ENCODE results near the gene ZNF444.

ZNF444 gene

DNA sequence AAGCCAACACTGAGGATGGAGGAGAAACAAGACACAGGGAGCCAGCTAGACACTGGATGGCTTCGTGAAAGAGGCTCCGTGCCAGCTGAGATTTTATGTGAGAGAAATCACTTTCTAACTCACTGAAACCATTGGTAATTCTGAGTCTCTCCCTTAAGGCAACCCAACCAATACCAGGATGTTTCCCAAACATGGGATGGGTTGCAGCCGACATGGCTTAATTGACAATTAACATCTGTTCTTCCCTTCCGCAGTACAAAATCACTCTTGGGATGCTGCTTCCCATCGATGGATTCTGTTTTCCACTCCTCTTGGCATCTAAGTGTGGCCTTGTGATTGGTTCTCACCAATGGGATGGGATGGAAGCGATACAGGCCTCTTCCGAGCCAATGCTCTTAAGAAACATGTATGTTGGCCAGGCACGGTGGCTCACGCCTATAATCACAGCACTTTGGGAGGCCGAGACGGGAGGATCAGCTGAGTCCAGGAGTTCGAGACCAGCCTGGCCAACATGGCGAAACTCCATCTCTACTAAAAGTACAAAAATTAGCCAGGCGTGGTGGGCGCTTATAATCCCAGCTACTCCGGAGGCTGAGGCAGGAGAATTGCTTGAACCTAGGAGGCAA, 17.7 kb upstream of the ZNF444 start:
- no peak for DNase-seq

DNA sequence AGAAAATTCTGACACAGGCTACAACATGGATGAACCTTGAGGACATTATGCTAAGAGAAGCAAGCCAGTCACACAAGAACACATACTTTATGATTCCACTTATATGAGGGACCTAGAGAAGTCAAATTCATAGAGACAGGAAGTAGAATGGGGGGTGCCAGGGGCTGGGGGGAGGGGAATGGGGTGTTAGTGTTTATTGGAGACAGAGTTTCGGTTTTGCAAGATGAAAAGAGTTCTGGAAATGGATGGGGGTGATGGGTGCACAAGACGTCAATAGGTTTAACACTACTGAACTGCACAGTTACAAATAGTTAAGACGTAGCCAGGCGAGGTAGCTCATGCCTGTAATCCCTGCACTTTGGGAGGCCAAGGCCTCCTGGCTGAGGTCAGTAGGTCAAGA, 16.5 kb upstream of the ZNF444 start:
- no peak for DNase-seq

DNA sequence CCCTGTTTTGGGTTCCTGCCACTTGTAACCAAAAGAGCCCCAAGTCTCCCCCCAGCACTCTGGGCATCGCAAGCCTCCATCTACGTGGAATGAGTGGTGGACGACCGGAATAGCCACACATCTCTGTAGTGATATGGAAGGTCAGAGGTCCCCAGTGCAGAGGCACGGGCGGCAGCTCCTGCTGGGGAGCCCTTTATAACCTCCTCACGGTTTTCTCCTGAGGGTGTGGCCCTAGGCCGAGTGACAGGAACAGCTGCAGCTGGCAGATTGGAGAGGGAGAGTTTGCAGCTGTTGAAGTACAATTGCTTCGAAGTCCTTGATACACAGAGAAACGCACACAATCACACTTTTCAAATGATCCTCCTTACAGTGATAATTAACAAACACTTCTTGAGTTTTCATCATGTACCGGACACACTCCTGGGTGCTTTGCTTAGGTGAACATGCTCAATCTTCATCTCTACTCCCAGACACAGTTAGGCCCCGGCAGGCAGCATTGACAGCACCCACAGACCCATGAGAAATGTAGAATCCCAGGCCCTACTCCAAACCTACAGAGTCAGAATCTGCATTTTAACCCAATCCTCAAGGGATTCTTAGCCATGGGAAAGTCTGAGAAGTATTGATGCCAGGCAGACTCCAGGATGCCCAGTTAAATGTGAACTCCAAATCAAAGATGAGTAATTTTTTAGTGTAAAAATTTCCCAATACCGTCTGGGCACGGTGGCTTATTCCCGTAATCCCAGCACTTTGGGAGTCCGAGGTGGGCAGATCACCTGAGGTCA, 15.1 kb upstream of the ZNF444 start:
- DNase-seq, result no peak

DNA sequence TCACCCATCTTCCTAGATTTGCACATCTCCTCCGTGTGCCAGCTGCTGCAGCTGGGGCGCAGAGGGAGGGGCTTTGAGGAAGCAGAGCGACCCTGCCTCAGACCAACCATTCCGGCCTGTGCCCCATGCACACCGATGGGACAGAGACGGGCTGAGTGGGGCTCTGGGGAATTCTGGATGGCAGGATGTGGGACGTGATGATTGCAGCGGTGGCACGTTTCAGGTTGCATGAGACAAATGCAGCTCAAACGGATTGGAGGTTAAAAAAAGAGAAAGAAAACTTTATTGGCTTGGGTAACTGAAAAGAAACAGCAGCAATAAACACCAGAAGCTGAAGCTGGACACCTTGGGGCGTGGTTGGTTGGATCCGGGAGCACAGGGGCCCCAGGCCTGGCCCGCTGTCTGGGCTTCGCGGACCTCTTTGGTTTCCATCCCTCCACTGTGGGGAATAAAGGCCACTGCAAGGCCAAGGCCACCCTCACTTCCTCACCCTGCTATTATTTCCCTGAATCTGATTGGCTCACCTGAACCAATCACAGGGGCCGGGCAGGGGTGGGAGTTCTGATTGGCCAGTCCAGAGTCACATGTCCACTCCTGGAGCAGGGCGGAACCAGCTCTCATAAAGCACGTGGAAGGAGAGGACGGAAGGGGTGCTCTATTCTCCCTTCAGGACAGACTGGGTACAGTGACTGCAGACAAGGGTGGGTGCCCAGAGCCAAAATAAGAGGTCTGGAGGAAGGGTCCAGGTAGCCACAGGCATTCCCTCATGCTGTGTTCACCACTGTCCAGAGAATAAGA, 13.9 kb upstream of the ZNF444 start:
- DNase-seq, result no peak

DNA sequence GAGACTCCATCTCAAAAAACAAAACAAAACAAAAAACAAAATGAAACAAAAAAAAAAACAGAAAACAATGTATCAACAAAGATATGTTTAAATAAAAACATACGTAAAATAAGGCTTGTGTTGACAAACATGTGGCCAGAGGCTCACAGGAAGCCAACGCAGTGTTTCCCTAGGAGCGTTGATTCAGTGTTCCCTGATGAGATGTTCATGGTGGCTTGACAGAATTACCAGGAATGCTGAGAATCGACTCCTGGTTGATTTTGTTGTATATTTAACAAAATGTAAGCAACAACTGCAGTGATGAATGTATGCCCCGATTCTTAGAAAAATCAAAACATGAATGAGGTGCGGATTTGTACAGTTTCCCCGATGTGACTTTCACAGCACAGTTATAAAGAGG, 11.1 kb upstream of the ZNF444 start:
- no peak for DNase-seq

DNA sequence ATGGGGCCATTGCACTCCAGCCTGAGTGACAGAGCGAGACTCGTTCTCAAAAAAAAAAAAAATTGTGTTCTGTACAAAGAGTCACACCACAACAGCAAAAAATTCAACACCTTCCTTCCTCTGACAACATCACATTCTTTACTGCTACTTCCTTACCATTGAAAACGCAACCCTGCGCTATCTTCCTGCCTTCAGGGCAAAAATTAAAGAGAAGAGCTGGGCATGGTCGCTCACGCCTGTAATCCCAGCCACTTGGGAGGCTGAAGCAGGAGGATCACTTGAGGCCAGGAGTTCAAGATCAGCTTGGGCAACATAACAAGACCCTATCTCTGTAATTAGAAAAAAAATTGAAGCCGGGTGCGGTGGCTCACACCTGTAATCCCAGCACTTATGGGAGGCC, 9.4 kb upstream of the ZNF444 start:
- DNase-seq, result no peak

DNA sequence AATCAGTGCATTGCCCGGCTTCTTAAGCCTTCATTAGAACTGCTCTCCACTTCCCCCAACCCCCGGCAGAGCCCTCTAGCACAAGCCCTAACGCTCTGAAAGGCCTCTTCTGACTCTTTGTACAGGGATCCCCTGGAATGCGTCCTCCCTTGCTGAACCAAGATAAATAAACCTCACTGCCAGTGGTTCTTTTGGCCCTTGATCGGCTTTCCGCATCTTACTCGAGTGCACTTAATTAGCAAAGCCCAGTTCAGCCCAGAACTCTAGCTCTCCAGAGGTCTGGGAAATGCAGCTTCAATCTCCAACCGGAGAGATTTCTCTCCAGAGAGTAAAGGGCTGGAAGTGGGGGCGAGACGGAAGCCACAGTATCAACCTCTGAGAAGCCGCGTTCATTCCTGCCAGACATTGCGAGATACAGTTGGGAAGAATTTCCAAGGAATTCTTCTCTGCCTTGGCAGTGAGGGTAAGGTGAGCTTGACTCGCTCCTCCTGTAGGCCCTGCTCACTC, 8.7 kb upstream of the ZNF444 start:
- no peak for DNase-seq

DNA sequence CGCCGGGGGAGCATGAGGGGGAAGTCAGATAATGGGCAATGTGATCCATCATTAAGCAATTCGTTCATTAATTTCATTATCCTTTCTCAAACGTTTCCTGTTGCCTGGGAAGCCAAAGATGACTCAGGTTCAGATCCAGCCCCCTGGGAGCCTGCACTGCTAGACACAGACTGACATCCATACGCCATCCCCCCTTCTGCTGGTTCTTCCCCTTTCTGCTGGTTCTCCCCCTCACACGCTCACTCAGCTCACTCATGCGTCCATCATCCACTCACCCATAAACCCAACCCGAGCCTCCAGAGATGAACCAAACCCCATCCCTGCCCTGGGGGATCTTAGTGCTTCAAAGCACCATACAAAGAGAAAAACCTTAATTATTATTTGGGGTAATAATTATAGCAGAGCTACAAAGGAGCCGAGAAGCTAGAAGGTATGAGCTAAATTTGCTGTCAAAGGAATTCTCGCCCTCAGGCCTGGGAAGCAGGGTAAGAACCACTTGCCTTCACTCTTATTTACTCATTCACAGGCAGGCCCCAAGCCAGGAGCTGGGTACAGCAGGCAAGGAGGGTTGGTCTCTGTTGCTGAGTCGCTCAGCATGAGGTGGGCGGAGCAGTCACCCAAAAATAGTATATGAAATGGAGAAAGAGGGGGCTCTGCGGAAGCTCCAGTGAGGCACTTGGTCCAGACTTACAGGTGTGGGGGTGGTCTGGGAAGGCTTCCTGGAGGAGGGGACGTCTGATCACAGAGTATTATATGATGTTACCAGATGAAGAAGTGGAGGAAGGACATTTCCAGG, 7.0 kb upstream of the ZNF444 start:
- DNase-seq, result no peak

DNA sequence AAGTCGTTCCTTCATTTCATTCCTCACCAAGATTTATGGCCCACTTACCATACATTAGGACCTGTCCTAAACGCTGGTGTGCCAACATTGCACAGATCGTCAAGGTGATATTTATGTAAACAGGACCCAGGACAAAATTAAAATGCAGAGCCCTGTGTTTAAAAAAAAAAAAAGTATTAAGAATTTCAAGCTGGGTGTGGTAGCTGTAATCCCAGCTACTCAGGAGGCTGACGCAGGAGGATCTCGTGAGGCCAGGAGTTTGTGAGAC, 6.5 kb upstream of the ZNF444 start:
- no peak for DNase-seq

DNA sequence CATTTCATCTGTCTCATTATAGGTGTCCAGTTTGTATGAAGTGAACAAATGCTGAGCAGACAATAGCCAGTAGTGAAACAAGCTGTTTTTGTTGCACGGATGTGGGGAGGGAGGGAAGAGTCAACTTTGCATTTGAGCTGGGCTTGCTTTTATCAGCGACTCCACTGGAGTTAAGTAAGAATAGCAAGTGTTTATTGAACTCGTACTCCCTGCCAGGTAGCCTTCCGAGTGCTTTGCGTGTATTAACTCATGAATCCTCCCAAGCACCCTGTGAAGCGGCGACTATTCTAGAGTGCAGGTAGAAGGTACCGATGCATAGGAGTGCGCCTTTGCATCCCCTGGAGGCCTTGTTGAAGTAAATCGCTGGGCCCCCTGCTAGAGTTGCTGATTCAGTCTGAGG, 4.7 kb upstream of the ZNF444 start:
- DNase-seq, result no peak

DNA sequence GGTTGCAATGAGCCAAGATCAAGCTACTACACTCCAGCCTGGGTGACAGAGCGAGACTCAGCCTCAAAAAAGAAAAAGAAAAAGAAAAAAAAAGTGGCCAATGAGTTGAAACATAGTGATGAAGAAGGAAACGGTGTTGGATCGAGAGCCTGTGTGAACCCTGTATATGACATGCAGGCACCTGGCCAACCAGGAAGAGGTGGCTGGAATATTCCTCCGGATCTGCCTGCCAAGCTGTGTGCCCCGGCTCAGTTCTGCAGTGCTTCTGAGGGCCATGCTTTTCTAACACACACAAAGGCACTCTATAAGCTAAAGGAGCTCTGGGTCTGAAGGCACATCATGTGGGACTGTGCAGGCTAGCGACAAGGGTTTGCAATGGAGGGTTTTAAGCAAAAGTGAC, 3.7 kb upstream of the ZNF444 start:
- DNase-seq, result peak; percentile 80

DNA sequence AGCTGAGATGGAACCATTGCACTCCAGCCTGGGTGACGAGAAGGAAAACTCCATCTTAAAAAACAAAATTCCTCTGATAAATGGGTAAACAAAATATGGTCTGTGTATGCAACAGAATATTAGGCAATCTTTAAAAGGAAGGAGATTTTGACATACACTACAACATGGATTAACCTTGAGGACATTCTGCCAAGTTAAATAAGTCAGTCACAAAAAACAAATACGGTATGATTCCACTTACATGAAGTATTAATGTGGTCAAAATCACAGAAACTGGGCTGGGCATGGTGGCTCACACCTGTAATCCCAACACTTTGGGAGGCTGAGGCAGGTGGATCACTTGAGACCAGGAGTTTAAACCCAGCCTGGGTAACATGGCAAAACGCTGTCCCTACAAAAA, 3.0 kb upstream of the ZNF444 start:
- no peak for DNase-seq

DNA sequence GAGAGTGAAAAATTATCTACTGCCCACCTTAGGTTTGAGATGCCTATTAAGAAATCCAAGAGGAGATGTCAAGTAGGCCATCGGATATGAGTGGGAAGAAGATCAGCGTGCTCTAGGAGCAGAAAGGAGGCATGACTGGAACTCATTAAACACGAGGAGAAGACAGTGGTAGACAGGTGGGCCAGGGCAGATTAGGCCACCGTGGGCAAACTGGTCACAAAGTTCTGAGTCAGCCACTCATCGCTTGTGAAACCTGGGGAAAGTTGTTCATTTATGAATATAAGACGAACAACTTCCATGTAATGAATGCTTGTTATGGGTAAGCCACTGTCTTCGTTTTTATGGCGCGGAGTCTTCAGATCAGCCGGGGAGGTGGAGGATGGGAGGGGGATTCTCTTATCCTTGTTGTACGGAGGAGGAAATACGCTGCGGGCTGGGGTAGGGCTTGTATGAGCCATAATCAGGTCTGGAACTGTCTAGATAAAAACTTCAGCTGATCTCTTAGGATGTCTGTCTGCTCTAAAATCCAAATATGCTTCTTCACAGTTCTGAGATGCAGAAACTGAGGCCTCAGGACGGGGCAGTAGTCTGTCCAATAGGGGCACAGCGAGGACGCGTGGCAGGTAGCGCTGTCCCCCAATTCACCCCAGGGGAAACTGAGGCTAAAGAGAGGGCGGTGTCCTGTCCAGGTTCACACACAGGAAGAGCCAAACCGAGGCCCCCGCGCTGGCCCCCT, 1.1 kb upstream of the ZNF444 start:
- DNase-seq, result no peak

DNA sequence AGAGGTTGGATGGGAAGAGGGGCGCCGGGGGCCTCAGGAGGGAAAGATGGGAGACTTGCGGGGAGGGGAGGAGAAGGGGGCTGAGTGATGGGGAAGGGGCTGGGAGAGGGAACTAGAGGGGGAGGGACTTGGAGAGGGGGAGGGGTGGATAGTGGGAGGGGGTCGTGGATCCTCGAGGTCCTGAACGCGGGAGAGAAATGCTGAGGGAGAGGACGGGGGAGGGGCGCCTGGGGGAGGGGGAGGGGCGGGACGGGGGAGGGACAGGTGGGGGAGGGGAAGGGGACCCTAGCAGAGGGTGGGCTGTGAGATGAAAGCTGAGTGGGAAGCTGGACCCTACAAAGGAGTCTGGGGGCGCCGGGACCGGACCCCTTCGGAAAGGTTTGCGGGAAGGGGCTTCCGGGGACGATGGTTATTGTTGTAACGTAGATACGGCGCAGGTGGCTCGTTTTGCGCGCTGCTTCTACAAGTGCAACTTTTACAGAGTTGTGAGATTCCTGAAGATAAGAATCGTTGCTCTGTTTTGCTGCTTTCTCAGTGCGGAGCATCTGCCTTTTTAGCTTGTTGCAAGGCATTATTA, 418 bp downstream of the ZNF444 start:
- no peak for DNase-seq

DNA sequence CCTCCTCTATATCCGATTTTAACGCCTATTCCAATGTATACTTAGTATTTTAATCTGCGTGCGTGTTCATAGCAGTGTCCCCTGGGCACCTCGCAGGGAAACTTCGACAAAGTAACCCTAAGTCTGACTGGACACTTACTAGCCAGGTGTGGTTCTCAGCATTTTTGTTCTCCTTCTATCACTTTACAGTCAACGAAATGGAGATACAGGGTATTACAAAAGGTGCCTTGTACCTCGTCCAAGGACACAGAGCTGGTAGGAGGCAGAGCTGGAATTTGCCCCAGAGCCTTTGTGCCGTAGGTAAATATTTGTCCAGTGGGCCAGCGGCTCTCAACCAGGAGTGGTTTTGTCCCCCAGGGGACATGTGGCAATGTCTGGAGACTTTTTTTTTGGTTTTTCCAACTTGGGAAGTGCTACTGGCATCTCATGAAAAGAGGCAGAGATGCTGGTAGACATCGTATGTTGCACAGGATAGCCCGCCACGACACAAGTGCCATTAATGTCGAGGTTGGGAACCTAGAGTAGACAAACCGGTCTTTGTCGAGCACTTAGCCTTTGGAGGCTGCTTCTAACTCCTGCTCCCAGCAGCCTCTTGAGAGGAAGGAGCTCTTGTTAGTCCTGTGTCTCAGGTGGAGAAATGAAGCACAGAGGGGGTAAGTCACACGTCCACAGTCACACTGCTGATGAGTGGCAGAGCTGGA, 1.1 kb downstream of the ZNF444 start:
- DNase-seq, result peak; percentile 70

DNA sequence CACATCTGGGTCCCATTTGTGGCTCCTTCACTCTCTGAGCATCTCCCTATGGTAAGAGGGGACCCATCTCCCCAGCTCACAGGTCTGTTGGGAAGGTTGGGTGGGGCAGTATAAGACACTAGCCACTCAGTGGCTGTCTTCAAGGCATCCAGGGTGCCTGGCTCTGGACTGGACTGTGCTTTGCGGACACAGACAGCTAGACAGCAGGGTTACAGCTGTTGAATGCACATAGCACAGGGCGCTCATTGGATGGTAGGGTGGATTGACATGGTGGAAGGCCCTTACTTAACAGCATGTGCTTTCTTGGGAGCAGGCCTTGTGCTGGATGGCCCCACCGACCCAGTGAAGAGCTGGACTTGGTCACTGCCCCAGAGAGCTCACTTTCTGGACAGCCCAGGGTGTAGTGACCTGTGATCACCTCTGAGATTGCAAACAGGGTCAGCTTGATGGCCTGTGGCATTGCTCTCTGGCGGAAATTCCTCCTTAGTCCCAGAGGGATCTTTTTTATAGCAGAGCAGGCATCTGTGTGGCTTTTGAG, 1.9 kb downstream of the ZNF444 start:
- DNase-seq, result no peak

DNA sequence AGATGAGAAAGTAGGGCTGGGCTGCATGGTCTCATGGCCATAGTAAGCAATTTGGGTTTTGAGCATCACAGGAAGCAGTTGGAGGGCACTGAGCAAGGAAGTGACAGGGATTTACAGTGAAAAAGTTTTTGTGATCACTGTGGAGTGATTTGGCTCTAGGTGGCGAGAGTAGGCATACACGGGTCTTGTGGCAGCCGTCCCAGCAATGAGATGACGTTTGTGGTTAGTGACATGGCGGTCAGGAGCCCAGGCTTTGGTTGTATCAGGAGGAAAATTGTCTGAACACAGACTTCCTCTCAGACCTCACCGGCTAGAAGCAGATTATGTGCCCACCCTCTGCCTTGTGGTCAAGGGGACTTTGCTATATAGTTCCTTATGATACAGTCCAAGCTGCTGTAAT, 3.3 kb downstream of the ZNF444 start:
- no peak for DNase-seq

DNA sequence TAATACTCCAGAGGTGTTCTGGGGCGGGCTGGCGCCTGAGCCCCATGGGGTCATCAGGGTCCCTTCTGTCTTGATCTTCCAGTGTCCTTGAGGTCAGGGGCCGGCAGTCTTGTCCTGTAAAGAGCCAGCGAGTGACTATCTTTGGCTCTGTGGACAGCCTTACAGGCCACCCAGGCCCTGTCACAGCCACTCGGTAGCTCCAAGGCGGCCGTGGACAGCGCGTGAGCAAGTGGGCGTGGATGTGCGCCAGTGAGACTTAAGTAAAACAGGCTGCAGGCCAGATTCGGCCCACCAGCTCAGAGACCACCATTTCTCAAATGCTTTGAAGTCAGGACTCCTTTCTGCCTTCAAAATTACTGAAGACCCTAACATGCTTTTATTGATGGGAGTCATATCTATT, 3.7 kb downstream of the ZNF444 start:
- no peak for DNase-seq

DNA sequence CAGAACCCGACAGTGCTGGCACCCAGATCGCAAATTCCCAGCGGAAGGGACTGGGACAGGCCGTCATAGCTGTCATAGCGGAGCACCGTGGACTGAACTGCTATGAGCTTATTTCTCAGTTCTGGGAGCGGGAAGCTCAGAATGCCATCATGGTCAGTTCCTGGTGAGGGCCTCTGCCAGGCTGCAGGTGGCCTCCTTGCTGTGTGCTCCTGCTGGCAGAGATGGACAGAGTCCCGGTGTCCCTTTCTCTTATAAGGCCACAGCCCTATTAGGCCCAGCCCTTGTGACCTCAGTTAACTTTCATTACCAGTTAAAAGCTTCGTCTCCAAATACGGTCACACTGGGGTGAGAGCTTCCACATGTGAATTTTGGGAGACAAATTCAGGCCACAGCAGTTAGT, 4.6 kb downstream of the ZNF444 start:
- no peak for DNase-seq

DNA sequence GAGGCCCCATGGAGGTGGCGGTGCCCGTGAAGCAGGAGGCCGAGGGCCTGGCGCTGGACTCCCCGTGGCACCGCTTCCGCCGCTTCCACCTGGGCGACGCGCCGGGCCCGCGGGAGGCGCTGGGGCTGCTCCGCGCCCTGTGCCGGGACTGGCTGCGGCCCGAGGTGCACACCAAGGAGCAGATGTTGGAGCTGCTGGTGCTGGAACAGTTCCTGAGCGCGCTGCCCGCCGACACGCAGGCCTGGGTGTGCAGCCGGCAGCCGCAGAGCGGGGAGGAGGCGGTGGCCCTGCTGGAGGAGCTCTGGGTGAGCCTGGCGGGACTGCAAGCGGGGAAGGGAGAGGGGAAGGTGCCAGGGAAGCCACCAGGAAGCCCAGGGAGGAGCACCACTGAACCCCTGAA, 5.8 kb downstream of the ZNF444 start:
- no peak for DNase-seq

DNA sequence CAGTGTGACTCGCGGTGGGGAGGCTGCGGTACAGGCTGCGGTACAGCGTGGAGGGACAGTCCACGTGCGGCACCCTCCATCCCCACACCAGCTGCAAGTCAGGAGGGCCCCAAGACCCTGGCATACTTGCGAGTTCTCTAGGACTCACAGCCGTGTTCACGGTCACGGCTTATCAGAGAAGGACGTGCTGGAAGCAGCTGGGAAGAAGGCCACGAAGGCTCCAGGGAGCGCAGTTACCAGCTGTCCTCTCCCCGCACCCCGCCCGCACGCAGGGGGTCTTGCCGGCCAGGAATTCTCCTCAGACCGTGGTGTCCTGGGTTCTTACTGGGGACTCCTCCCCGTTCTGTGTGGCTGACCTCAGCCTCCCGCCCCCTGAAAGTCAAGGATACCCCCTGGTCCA, 6.2 kb downstream of the ZNF444 start:
- no peak for DNase-seq
